IMR-90 (cell line): ENCODE results near the gene EPS15. TPM values are rescaled to one million over a fixed set of nuclear protein-coding genes. Genes with fewer than 3 reads are reported as not detected.

Source experiments
- ATAC-seq: fragments of 200-7000 bp; cut with Tn5 transposase; 2 replicates; pipeline ENCODE4 v1.9.1; 2020; ENCODE audit warnings: low read depth, mild to moderate bottlenecking, moderate library complexity
- BruUV-seq: library from RNA; stranded (reverse); fragments of 400-500 nt; replicated peaks from 2 replicates; lab custom pipeline; 2021; lab: Mats Ljungman, UMichigan
- CTCF ChIA-PET: fragments of 300-600 bp; formaldehyde crosslinking; extraction: SDS; loops from one replicate; lab custom pipeline; 2021; ENCODE audit warnings: antibody characterized with exemption; lab: Yijun Ruan, JAX
- POLR2A ChIA-PET: fragments of 300-600 bp; sonication (Branson Sonifier 250); formaldehyde crosslinking; loops from one replicate; lab custom pipeline; 2022; ENCODE audit warnings: antibody characterized with exemption; ENCODE audit not compliant: unreplicated experiment; lab: Charles Lee
- DNase-seq: peaks from one replicate; pipeline ENCODE4 v3.0.0; 2013
- H2AFZ ChIP-seq: replicated peaks from 2 replicates; pipeline ENCODE3; 2013; ENCODE audit warnings: low read length, mild to moderate bottlenecking; ENCODE audit not compliant: poor library complexity
- H2AK5ac ChIP-seq: 2 replicates; pipeline ENCODE4 v1.6.1; 2013; ENCODE audit warnings: low read depth, low read length, inconsistent platforms
- H2AK9ac ChIP-seq: replicated peaks from 2 replicates; pipeline ENCODE3; 2013; ENCODE audit warnings: mild to moderate bottlenecking, low read depth, low read length, moderate library complexity; ENCODE audit not compliant: poor library complexity
- H2BK120ac ChIP-seq: 2 replicates; pipeline ENCODE4 v1.6.1; 2013; ENCODE audit warnings: low read depth, low read length, inconsistent platforms
- H2BK15ac ChIP-seq: 3 replicates; pipeline ENCODE4 v1.6.1; 2013; ENCODE audit warnings: low read depth, low read length, inconsistent platforms
- H2BK20ac ChIP-seq: 2 replicates; pipeline ENCODE4 v1.6.1; 2013; ENCODE audit warnings: low read depth, mild to moderate bottlenecking, inconsistent platforms, low read length, moderate library complexity
- H2BK5ac ChIP-seq: 2 replicates; pipeline ENCODE4 v1.6.1; 2013; ENCODE audit warnings: mild to moderate bottlenecking, low read depth, low read length, inconsistent platforms; ENCODE audit not compliant: poor library complexity, severe bottlenecking
- H3K14ac ChIP-seq: replicated peaks from 2 replicates; pipeline ENCODE4 v1.6.1; 2013; ENCODE audit warnings: low read depth, low read length, inconsistent platforms
- H3K18ac ChIP-seq: 2 replicates; pipeline ENCODE4 v1.6.1; 2013; ENCODE audit warnings: low read depth, low read length, control low read depth
- H3K23ac ChIP-seq: 2 replicates; pipeline ENCODE4 v1.6.1; 2013; ENCODE audit warnings: low read depth, low read length, inconsistent platforms
- H3K27ac ChIP-seq: 2 replicates; pipeline ENCODE4 v1.5.1; 2013; ENCODE audit warnings: mild to moderate bottlenecking, control low read depth, low read length; ENCODE audit not compliant: insufficient read depth
- H3K27me3 ChIP-seq: 2 replicates; pipeline ENCODE4 v1.6.1; 2013; ENCODE audit warnings: low read length; ENCODE audit not compliant: control insufficient read depth, insufficient read depth
- H3K36me3 ChIP-seq: 2 replicates; pipeline ENCODE4 v1.6.1; 2013; ENCODE audit warnings: low read length, mixed read lengths; ENCODE audit not compliant: control insufficient read depth, insufficient read depth
- H3K4ac ChIP-seq: 2 replicates; pipeline ENCODE4 v1.6.1; 2013; ENCODE audit warnings: low read depth, low read length, inconsistent platforms
- H3K4me1 ChIP-seq: 2 replicates; pipeline ENCODE4 v1.6.1; 2013; ENCODE audit warnings: low read length, mixed read lengths; ENCODE audit not compliant: control insufficient read depth, insufficient read depth
- H3K4me2 ChIP-seq: 2 replicates; pipeline ENCODE4 v1.6.1; 2013; ENCODE audit warnings: low read depth, mild to moderate bottlenecking, control low read depth, low read length, moderate library complexity
- H3K4me3 ChIP-seq: 2 replicates; pipeline ENCODE4 v1.5.1; 2013; ENCODE audit warnings: low read depth, mild to moderate bottlenecking, control low read depth, low read length, moderate library complexity; ENCODE audit not compliant: insufficient read depth
- H3K56ac ChIP-seq: 2 replicates; pipeline ENCODE4 v1.6.1; 2013; ENCODE audit warnings: low read length, inconsistent platforms; ENCODE audit not compliant: insufficient read depth; ENCODE audit errors: extremely low read depth
- H3K79me1 ChIP-seq, 2 experiments: 2 replicates each; pipeline ENCODE4 v1.6.1; 2013; ENCODE audit warnings: low read length in 2 of 2, inconsistent platforms in 1 of 2, low read depth in 1 of 2
- H3K9ac ChIP-seq: 2 replicates; pipeline ENCODE4 v1.6.1; 2013; ENCODE audit warnings: low read depth, low read length, control low read depth
- H3K9me1 ChIP-seq: 2 replicates; pipeline ENCODE4 v1.6.1; 2013; ENCODE audit warnings: low read length, inconsistent platforms; ENCODE audit not compliant: insufficient read depth
- H3K9me3 ChIP-seq: 2 replicates; pipeline ENCODE4 v1.6.1; 2013; ENCODE audit warnings: low read length; ENCODE audit not compliant: control insufficient read depth, insufficient read depth
- H4K20me1 ChIP-seq: 2 replicates; pipeline ENCODE4 v1.6.1; 2013; ENCODE audit warnings: low read length, inconsistent platforms; ENCODE audit not compliant: insufficient read depth
- H4K5ac ChIP-seq: 2 replicates; pipeline ENCODE4 v1.6.1; 2013; ENCODE audit warnings: mild to moderate bottlenecking, low read depth, low read length, control low read depth
- H4K8ac ChIP-seq, 2 experiments: 2 replicates each; pipeline ENCODE4 v1.6.1; 2013; ENCODE audit warnings: low read depth in 2 of 2, low read length in 2 of 2, control low read depth in 1 of 2, inconsistent platforms in 1 of 2
- H4K91ac ChIP-seq: 2 replicates; pipeline ENCODE4 v1.6.1; 2013; ENCODE audit warnings: low read depth, low read length, inconsistent platforms; ENCODE audit not compliant: insufficient read depth
- BHLHE40 ChIP-seq: fragments of 150-350 bp; IDR thresholded peaks from 2 replicates; pipeline ENCODE4 v1.6.1; 2016; ENCODE audit warnings: mild to moderate bottlenecking, low read depth, low read length
- CEBPB ChIP-seq: IDR thresholded peaks from 2 replicates; pipeline ENCODE4 v1.6.1; 2012; ENCODE audit warnings: low read depth, low read length, improper control_type of control experiment
- CHD1 ChIP-seq: IDR thresholded peaks from 2 replicates; pipeline ENCODE4 v1.6.1; 2012; ENCODE audit warnings: low read depth, low read length, improper control_type of control experiment
- FOS ChIP-seq: fragments of 150-350 bp; IDR thresholded peaks from 2 replicates; pipeline ENCODE4 v1.6.1; 2016; ENCODE audit warnings: low read depth, low read length
- MAFK ChIP-seq: IDR thresholded peaks from 2 replicates; pipeline ENCODE4 v1.6.1; 2012; ENCODE audit warnings: low read depth, low read length, improper control_type of control experiment
- MAZ ChIP-seq: IDR thresholded peaks from 2 replicates; pipeline ENCODE4 v1.6.1; 2012; ENCODE audit warnings: low read depth, mild to moderate bottlenecking, low read length, improper control_type of control experiment, moderate library complexity, borderline replicate concordance
- MXI1 ChIP-seq: IDR thresholded peaks from 2 replicates; pipeline ENCODE4 v1.6.1; 2012; ENCODE audit warnings: low read depth, mild to moderate bottlenecking, low read length, moderate library complexity, borderline replicate concordance
- NFE2L2 ChIP-seq: fragments of 150-350 bp; IDR thresholded peaks from 2 replicates; pipeline ENCODE4 v1.6.1; 2016; ENCODE audit warnings: low read depth, mild to moderate bottlenecking, low read length
- POLR2A ChIP-seq: IDR thresholded peaks from 2 replicates; pipeline ENCODE4 v1.6.1; 2012; ENCODE audit warnings: mild to moderate bottlenecking, low read depth, low read length
- RAD21 ChIP-seq: IDR thresholded peaks from 2 replicates; pipeline ENCODE4 v1.6.1; 2012; ENCODE audit warnings: low read length, improper control_type of control experiment
- RCOR1 ChIP-seq: IDR thresholded peaks from 2 replicates; pipeline ENCODE4 v1.6.1; 2012; ENCODE audit warnings: mild to moderate bottlenecking, low read length, improper control_type of control experiment; ENCODE audit not compliant: insufficient replicate concordance
- RFX5 ChIP-seq: IDR thresholded peaks from 2 replicates; pipeline ENCODE4 v1.8.0; 2012; ENCODE audit warnings: low read depth, mild to moderate bottlenecking, low read length, moderate library complexity
- SMC3 ChIP-seq: fragments of 150-350 bp; IDR thresholded peaks from 2 replicates; pipeline ENCODE4 v1.6.1; 2016; ENCODE audit warnings: low read depth, mild to moderate bottlenecking, antibody characterized with exemption, low read length, moderate library complexity
- USF2 ChIP-seq: fragments of 150-350 bp; IDR thresholded peaks from 2 replicates; pipeline ENCODE4 v1.6.1; 2017; ENCODE audit warnings: mild to moderate bottlenecking, antibody characterized with exemption, low read length, low read depth
- WGBS, 2 experiments: methylation state at CpG; one replicate each; pipeline versions ENCODE4 v1.1.5 to v1.1.7; 2013; ENCODE audit warnings: missing lambda C conversion rate in 2 of 2; ENCODE audit not compliant: insufficient read length in 1 of 2; ENCODE audit errors: extremely low coverage in 2 of 2; 5-methylcytosine and 5-hydroxymethylcytosine counted together
- dilution Hi-C: fragments of 300-500 bp; cut with HindIII; formaldehyde crosslinking; loops from one replicate; pipeline ENCODE4 v1.14.3; 2018; ENCODE audit warnings: low sequenced_read_pairs; ENCODE audit not compliant: unreplicated experiment
- in situ Hi-C: fragments of 300-500 bp; cut with MboI; formaldehyde crosslinking; loops from 3 replicates; pipeline ENCODE4 v1.14.3; 2019; ENCODE audit warnings: low sequenced_read_pairs, inconsistent platforms, mixed read lengths
- intact Hi-C: fragments of 100-400 bp; cut with micrococcal nuclease; formaldehyde crosslinking; loops from 2 replicates; pipeline ENCODE4 v1.10.0; 2022
- polyA plus RNA-seq, 3 experiments: library from polyadenylated mRNA; depleted of rRNA; stranded (reverse); fragments of >200 nt; gene quantifications; 2 replicates each; pipeline ENCODE4 v1.2.3, GENCODE V29; 2012; ENCODE audit warnings: low replicate concordance in 1 of 3
- total RNA-seq: library from RNA; depleted of rRNA; stranded (reverse); fragments of >200 nt; gene quantifications from 2 replicates; pipeline ENCODE4 v1.2.3, GENCODE V29; 2012
- TF ChIP-seq, protein P1 (sequence below): conservative IDR thresholded peaks from 2 replicates; pipeline ENCODE4 v1.5.1; 2012; ENCODE audit warnings: mild to moderate bottlenecking, low read depth, low read length, improper control_type of control experiment
- TF ChIP-seq, protein P2 (sequence below): fragments of 150-350 bp; IDR thresholded peaks from 2 replicates; pipeline ENCODE4 v1.6.1; 2016; ENCODE audit warnings: low read depth, mild to moderate bottlenecking, low read length, moderate library complexity, borderline replicate concordance

The EPS15 gene
- total and polyA plus RNA-seq, 2 of the 4 experiments (the other 2 are of a cell fraction), result 17.6 to 38.0 TPM

DNA sequence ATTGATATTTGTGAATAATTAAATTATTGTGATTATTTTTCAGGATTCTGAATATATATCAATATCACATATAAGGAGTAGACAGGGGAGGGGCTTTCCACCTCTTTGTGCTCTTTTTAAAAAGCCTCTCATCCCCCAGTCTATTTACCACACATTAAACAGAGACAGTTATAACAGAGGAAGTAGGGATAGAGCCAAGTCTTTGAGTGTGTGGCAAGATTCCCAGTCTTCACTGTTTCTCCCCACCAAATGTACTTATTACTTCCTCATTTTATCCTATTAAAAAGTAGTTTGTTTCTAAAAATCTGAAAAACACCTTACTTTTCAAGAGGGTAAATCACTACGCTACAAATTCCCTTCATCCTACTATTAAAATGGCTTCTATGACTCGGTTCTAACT lies 46.7 kb downstream of the EPS15 start:
- H4K5ac ChIP-seq, result no peak overlapping the region
- no peaks in the 10 kb centered on the region; the same call in 1 of the 2 replicates for H3K9me1 ChIP-seq
- H3K4me2 ChIP-seq, result no peak overlapping the region
- H2BK15ac ChIP-seq, result no peak overlapping the region
- H2BK5ac ChIP-seq, result no peak overlapping the region
- H3K18ac ChIP-seq, result no peak overlapping the region
- no peak overlapping the region for H3K23ac ChIP-seq
- ATAC-seq (0 out of 2 replicates have a peak, but pooled peaks have one; percentile 24), DNase-seq (peak; percentile 35)
- H4K20me1 ChIP-seq, result no peaks in the 10 kb centered on the region
- no peak overlapping the region for H2BK20ac ChIP-seq
- intact Hi-C loops, result no loop called here
- no peak overlapping the region for H2AK5ac ChIP-seq
- no peak overlapping the region for H3K56ac ChIP-seq
- no peak overlapping the region for H3K14ac ChIP-seq
- H3K4ac ChIP-seq, result no peak overlapping the region
- H3K27ac ChIP-seq, result no peak overlapping the region
- BruUV-seq, result no TSS peak
- no peak overlapping the region for H4K8ac ChIP-seq
- ChIA-PET CTCF (interaction anchor here (1.2 kb wide), 1 partner anchor 11 kb away, joined by 3 read pairs; no protein-coding TSS in a partner anchor), POLR2A (no interaction called here)
- no peaks in the 10 kb centered on the region for H3K27me3 ChIP-seq
- no peak overlapping the region for H2AFZ ChIP-seq
- dilution Hi-C loops, result no loop called here
- WGBS, 2 experiments, result no CpG with 5 or more reads among the region's 2 CpGs
- H4K91ac ChIP-seq, result no peak overlapping the region
- peaks cover 8% of the 10 kb centered on the region; the same call in 1 of the 2 replicates for H3K36me3 ChIP-seq
- no peak overlapping the region for H3K9ac ChIP-seq
- no peaks in the 10 kb centered on the region for H3K9me3 ChIP-seq
- H2BK120ac ChIP-seq, result no peak overlapping the region
- no peak for TF ChIP-seq CHD1
- TF ChIP-seq, protein P1, sequence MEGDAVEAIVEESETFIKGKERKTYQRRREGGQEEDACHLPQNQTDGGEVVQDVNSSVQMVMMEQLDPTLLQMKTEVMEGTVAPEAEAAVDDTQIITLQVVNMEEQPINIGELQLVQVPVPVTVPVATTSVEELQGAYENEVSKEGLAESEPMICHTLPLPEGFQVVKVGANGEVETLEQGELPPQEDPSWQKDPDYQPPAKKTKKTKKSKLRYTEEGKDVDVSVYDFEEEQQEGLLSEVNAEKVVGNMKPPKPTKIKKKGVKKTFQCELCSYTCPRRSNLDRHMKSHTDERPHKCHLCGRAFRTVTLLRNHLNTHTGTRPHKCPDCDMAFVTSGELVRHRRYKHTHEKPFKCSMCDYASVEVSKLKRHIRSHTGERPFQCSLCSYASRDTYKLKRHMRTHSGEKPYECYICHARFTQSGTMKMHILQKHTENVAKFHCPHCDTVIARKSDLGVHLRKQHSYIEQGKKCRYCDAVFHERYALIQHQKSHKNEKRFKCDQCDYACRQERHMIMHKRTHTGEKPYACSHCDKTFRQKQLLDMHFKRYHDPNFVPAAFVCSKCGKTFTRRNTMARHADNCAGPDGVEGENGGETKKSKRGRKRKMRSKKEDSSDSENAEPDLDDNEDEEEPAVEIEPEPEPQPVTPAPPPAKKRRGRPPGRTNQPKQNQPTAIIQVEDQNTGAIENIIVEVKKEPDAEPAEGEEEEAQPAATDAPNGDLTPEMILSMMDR, result no peak
- no peak for TF ChIP-seq MAZ
- no peak for TF ChIP-seq USF2
- no peak for TF ChIP-seq NFE2L2
- TF ChIP-seq MXI1, result no peak
- no peak for TF ChIP-seq RFX5
- TF ChIP-seq SMC3, result no peak
- TF ChIP-seq BHLHE40, result no peak
- no peak for TF ChIP-seq MAFK
- no peak for TF ChIP-seq POLR2A
- TF ChIP-seq RCOR1, result no peak
- no peak for TF ChIP-seq RAD21
- no peak for TF ChIP-seq CEBPB
- TF ChIP-seq FOS, result no peak
- TF ChIP-seq, protein P2, sequence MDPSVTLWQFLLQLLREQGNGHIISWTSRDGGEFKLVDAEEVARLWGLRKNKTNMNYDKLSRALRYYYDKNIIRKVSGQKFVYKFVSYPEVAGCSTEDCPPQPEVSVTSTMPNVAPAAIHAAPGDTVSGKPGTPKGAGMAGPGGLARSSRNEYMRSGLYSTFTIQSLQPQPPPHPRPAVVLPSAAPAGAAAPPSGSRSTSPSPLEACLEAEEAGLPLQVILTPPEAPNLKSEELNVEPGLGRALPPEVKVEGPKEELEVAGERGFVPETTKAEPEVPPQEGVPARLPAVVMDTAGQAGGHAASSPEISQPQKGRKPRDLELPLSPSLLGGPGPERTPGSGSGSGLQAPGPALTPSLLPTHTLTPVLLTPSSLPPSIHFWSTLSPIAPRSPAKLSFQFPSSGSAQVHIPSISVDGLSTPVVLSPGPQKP, result no peak
- in situ Hi-C loops, result no loop called here
- no peak overlapping the region for H3K4me3 ChIP-seq
- no peak overlapping the region for H2AK9ac ChIP-seq
- no peaks in the 10 kb centered on the region for H3K4me1 ChIP-seq
- peaks cover 7 to 9% of the 10 kb centered on the region in 2 experiments; a peak in 2 of 4 replicates for H3K79me1 ChIP-seq
